GM10266 (cell line): ENCODE results near the gene URB1.

ENCODE experiments used
- DNase-seq: peaks from one replicate; pipeline ENCODE4 v3.0.0; 2012; ENCODE audit errors: extremely low spot score
- TF ChIP-seq, protein P1 (sequence below): IDR thresholded peaks from 2 replicates; pipeline ENCODE4 v1.5.1; 2012; ENCODE audit warnings: mild to moderate bottlenecking, low read depth; ENCODE audit not compliant: control insufficient read depth, insufficient read depth; ENCODE audit errors: missing control alignments

The URB1 gene

DNA sequence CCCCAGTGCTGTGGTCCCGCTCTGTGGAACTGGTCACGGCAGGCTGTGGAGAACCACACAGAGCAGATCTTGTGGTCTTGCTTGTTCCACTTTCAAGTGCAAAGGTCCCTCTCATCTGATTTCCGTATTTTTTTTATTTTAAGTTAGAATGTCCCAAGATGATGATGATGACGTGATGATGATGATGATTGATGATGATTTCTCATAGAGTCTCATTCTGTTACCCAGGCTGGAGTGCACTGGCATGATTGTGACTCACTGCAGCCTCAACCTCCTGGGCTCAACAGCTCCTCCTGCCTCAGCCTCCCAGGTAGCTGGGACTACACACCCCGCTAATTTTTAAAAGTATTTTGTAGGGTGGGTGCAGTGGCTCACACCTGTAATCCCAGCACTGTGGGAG, 31.9 kb upstream of the URB1 start:
- TF ChIP-seq, protein P1, sequence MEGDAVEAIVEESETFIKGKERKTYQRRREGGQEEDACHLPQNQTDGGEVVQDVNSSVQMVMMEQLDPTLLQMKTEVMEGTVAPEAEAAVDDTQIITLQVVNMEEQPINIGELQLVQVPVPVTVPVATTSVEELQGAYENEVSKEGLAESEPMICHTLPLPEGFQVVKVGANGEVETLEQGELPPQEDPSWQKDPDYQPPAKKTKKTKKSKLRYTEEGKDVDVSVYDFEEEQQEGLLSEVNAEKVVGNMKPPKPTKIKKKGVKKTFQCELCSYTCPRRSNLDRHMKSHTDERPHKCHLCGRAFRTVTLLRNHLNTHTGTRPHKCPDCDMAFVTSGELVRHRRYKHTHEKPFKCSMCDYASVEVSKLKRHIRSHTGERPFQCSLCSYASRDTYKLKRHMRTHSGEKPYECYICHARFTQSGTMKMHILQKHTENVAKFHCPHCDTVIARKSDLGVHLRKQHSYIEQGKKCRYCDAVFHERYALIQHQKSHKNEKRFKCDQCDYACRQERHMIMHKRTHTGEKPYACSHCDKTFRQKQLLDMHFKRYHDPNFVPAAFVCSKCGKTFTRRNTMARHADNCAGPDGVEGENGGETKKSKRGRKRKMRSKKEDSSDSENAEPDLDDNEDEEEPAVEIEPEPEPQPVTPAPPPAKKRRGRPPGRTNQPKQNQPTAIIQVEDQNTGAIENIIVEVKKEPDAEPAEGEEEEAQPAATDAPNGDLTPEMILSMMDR, result no peak
- no peak for DNase-seq

DNA sequence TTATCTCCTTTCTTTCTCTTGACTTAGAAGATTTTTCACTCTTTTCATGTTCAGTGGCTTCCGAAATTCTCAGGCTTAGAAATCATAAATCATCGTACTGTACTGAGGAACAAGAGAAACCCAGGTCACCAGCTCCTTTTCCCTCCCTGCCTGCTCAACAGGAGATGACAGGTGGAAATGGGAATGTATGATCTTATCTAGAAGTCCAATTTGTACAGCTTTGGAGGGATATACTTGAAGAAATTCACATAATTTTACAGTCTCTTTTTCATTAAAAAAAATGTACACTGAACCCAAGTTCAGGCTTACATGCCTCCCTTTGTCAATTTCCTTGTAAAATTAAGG, 31.4 kb upstream of the URB1 start:
- TF ChIP-seq, protein P1, result no peak
- DNase-seq, result no peak

DNA sequence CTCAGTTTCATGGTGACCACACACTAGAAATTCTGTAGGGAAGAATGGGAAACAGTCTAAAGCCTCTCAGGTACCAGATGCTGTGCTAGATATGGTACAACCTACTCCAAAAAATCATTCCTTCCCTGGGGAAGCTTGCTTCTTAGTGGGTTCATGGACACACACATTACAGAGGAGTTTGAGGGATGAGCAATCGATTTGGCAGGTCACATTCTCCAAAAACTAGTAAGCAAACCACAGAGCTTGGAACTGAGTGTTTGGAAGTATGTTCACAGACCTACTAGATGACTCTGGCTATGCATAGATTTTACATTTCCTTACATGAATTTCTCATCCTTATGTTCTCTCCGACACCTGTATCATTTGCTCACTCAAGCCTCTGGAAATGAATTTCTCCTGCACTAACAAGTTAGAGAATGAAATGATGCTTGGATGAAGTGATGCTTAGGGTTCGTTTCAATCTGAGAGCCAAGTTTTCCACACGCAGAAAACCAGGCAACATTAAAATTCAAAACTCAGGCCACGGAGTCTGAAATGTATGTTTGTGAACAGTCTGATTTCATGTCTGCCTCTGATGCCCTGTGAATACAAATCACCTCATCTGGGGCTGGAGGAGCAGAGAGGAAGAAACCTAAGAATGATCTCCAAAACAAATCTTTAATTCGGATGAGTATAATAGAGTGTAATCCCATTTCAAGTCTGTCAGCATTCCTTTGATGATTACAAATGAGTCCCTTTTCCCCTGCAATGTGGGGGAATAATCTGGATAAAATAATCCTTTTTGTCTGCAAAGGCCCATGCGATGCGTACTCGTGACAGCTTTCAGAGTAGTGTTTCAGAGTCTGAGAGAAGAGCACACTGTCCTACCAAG, 30.7 kb upstream of the URB1 start:
- TF ChIP-seq, protein P1, result no peak
- DNase-seq, result no peak

DNA sequence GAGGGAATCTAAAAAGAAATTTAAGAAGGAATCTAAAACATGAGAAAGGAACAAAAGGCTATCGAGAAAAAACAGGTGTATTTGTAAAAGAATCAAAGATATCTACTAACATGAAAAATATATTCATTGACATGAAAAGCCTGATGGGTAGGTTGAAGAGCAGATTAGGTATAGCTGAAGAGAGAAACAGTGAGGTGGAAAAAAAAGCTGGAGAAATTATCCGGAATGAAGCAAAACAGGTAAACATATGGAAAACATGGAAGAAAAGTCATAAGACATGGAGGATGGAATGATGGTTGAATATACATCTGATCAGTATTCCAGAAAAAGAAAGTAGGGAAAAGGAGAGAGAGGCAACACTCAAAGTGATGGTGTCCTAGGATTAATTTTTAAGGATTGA, 29.3 kb upstream of the URB1 start:
- DNase-seq, result no peak
- TF ChIP-seq, protein P1, result no peak

DNA sequence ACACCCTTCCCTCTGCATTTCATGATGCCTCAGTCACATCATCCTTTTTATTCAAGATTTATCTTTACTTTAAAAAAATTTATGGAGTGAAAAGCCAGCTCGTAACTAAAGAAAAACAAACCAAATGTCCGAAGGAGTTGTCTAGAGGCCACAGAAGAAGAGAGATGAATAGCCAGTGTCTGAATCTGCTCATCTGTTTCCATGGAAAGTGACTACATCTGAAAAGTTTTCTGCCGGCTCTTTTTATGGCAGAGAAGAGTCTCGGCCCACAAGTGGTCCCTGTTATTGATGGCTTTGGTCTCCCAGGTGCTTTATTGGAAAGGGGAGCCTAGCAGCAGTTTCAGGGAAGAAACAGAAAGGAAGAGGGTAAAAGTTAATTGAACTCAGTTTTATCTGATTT, 25.3 kb upstream of the URB1 start:
- TF ChIP-seq, protein P1, result no peak
- no peak for DNase-seq

DNA sequence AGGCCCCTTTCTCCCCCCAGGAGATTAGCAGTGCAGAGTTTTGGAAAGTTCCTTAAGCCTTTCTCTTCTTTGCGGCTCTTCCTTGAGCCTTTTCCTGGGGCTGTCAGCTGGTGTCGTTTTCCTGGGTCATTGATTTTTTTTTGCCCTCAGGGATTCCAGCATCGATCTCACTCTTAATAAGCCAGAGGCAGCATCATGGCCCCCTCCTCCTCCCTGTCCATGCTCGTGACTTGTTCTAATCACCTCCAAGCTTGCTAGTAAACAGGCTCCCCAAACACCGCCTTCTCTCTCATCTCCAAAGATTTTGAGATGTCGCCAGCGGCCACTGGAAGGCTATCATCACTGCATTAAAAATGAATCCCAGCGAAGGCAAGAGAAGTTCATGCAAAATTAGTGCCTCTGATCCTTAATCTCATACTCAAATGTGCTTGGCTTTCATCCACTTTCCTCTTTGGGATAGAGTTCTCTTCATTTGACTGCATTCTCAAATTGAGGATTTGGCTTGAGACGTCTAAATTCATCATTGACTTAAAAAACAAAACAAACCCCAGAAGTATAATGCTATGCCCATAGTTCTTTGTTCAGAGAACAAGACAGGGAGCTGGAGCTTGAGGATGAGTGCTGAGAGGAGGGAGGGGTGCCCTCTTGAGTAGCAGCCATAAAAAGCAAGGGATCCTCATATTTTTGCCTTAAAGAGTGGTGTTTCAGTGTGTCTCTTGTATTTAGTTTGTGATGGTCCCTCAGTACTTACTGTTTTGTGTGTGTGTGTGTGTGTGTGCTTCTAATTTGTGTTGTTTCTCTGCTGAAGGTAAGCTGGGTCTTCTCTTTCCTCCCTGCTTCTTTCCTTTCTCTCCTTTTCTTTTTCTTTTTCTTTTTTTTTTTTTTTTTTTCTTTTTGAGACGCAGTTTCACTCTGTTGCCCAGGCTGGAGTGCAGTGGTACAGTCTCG, 22.9 kb upstream of the URB1 start:
- TF ChIP-seq, protein P1, result no peak
- no peak for DNase-seq
